ENCODE results near the gene FAM170B. TPM values are rescaled to one million over a fixed set of nuclear protein-coding genes. Genes with fewer than 3 reads are reported as not detected.

FAM170B gene
- total RNA-seq, 4 donors from 2014 or later: not detected

DNA sequence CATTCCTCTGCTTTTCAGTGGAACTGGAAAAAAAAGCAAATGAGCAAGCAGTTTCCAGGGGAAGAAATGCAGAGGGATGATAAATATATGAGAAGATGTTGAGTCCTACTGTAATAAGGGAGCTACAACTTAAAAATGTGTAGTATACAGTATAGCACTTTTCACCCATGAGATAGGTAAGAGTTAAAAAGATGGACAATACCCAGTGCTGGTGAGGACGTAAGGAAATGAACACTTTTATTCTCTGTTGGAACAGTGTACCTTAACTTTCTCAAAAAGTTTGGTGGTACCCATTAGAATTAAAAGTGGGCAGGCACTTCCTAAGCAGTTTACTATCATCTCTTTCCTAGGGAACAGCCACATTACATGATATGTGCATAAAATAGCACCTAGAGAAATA is 2.7 kb upstream of the FAM170B start:
- Histone ChIP-seq H3K27me3 (no peaks in the 10 kb centered on the region), H3K9me3 (no peaks in the 10 kb centered on the region), H3K4me1 (peaks cover 8 to 32% of the 10 kb centered on the region in 2 donors), H3K4me3 (replicated peaks in 1 of 3) (no peak overlapping the region), H3K36me3 (no peaks in the 10 kb centered on the region), H3K27ac (peak overlapping the region in 1 of 3 donors; percentile 30)
- 78% methylated on average over 1 of the region's 1 CpG for WGBS, 2 donors
- TF ChIP-seq, protein P1, sequence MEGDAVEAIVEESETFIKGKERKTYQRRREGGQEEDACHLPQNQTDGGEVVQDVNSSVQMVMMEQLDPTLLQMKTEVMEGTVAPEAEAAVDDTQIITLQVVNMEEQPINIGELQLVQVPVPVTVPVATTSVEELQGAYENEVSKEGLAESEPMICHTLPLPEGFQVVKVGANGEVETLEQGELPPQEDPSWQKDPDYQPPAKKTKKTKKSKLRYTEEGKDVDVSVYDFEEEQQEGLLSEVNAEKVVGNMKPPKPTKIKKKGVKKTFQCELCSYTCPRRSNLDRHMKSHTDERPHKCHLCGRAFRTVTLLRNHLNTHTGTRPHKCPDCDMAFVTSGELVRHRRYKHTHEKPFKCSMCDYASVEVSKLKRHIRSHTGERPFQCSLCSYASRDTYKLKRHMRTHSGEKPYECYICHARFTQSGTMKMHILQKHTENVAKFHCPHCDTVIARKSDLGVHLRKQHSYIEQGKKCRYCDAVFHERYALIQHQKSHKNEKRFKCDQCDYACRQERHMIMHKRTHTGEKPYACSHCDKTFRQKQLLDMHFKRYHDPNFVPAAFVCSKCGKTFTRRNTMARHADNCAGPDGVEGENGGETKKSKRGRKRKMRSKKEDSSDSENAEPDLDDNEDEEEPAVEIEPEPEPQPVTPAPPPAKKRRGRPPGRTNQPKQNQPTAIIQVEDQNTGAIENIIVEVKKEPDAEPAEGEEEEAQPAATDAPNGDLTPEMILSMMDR (IDR thresholded peaks at IDR 0.05): no peak
- TF ChIP-seq POLR2A (IDR thresholded peaks at IDR 0.05): no peak
- DNase-seq: no peak
- intact Hi-C loops (cut with DNase I): no loop called here

DNA sequence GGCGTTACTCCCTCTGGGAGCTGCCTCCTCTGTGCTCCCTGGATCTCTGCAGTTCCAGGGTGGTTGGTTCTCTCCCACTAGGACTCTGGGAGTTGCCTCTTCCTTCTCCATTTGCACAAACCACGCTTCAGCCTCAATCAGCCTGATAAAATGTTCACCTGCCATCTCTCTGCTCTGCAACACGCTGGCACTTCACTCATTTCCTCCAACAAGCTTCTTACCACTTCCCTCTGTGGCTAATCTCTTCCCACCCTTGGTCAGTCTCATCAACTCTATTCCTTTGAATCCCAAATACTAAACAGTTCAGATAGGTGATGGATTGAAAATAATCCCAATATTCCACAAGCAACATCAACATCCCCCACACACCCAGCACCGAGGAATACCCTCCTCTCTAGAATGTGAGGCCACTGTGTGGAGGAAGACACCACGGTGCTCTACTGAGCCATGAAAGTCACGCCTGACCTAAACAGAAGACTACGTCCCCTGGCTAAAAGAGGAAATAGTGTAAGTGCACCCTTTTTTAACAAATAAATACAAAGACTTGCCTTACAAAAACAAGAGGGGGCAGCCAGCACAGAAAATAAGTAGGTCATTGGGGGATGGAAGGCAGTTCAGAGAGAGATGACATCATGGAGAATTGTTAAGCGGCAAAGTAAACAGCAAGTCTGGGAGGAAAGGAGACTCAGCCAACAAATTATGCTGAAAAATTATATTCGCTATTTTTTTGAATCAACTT is 1.9 kb upstream of the FAM170B start:
- Histone ChIP-seq H3K4me1 (peaks cover 8 to 31% of the 10 kb centered on the region in 2 donors), H3K36me3 (no peaks in the 10 kb centered on the region), H3K9me3 (no peaks in the 10 kb centered on the region), H3K4me3 (replicated peaks in 1 of 3) (no peak overlapping the region), H3K27ac (peak overlapping the region in 2 of 3 donors; percentile 18 to 58), H3K27me3 (no peaks in the 10 kb centered on the region)
- WGBS, 2 donors: 47 to 50% methylated on average over 9 of the region's 9 CpGs
- no peak for TF ChIP-seq POLR2A (IDR thresholded peaks at IDR 0.05)
- TF ChIP-seq, protein P1 (IDR thresholded peaks at IDR 0.05): peak in 2 of 6 experiments; percentile 18 to 27
- peak; percentile 28 to 34 for DNase-seq
- intact Hi-C loops (cut with DNase I): no loop called here

DNA sequence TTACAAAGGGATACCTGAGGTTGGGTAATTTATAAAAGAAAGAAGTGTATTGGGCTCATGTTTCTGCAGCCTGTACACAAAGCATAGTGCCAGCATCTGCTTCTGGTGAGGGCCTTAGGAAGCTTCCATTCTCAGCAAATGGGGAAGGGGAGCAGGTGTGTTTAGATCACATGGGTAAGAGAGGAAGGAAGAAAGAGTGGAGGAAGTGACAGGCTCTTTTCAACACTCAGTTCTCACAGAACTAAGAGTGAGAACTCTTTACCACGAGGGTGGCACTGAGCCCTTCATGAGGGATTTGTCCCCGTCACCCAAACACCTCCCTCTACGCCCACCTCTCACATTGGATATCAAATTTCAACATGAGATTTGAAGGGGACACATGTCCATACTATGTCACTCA is 506 bp upstream of the FAM170B start:
- H3K4me1 ChIP-seq: peaks cover 7 to 17% of the 10 kb centered on the region in 2 donors
- no peak overlapping the region for H3K27ac ChIP-seq
- 71 to 79% methylated on average over 3 of the region's 3 CpGs for WGBS, 2 donors
- no peaks in the 10 kb centered on the region for H3K27me3 ChIP-seq
- DNase-seq: no peak
- no peak for TF ChIP-seq POLR2A (IDR thresholded peaks at IDR 0.05)
- TF ChIP-seq, protein P1 (IDR thresholded peaks at IDR 0.05): no peak
- H3K36me3 ChIP-seq: no peaks in the 10 kb centered on the region
- intact Hi-C loops (cut with DNase I): no loop called here
- H3K9me3 ChIP-seq: no peaks in the 10 kb centered on the region
- no peak overlapping the region for H3K4me3 ChIP-seq (replicated peaks in 1 of 3)

DNA sequence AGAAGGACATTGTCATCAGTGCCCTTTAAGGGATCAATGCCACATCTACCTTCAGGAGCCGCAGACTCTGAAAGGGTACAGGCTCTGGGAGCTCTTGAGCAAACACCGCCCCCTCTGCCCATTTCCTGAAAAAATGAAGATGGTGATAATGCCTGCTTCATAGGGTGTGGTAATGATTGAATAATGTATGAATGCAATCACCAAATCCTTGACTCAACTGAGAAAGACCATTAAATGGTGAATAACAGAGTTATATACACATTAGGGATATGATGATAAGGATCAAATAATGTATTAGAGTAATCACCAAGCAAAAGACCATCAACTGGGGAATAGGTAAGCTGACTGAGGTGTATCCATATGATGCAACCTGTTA is 1.5 kb downstream of the FAM170B start:
- Histone ChIP-seq H3K9me3 (no peaks in the 10 kb centered on the region), H3K27ac (no peak overlapping the region), H3K36me3 (no peaks in the 10 kb centered on the region), H3K27me3 (no peaks in the 10 kb centered on the region), H3K4me3 (replicated peaks in 1 of 3) (no peak overlapping the region), H3K4me1 (peaks cover 5 to 9% of the 10 kb centered on the region in 2 donors)
- TF ChIP-seq, protein P1 (IDR thresholded peaks at IDR 0.05): no peak
- TF ChIP-seq POLR2A (IDR thresholded peaks at IDR 0.05): no peak
- intact Hi-C loops (cut with DNase I): no loop called here
- DNase-seq: no peak
- WGBS, 2 donors: 91 to 100% methylated on average over 2 of the region's 2 CpGs

DNA sequence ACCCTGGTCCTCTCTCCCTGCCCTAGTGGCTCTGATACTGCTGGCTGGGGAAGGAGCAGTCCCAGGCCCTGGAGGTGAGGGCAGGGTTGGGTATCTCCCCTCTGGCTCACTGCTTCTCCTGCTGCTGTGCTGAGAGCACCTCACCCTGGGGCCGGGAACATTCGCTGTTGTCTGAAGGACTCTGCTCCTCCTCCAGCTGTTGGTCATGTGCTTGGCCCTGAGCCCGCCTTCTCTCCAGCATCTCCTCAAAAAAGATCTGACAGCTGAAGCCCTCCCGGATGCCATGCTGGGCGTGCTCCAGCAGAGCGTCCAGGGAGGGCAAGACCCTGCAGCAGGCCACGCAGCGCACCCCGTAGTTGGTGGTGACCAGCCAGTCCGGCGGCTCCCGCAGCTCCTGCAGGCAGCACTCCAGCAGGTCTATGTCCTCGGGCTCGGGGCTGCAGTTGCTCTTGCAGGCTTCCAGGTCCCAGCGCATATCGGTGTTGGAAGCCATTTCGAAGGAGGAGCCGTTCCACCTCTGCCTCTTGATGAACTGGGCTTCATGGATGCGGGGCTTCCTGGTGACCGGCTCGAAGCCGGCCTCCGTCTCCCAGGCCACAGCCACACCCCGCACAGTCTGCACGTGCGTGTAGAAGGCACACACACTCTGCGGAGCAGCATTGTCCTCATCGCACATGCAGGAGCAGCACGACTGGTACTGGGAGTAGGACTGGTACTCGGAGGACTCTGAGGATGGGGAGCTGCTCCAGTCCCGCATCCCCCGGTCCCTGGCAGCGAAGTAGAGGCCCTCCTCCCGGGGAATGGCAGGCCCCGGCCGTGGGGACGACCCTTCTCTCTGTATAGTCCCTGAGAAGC is 2.1 kb downstream of the FAM170B start:
- Histone ChIP-seq H3K27me3 (no peaks in the 10 kb centered on the region), H3K36me3 (no peaks in the 10 kb centered on the region), H3K4me3 (replicated peaks in 1 of 3) (no peak overlapping the region), H3K4me1 (peaks cover 5 to 9% of the 10 kb centered on the region in 2 donors), H3K27ac (no peak overlapping the region), H3K9me3 (no peaks in the 10 kb centered on the region)
- 91 to 93% methylated on average over 22 of the region's 37 CpGs for WGBS, 2 donors
- intact Hi-C loops (cut with DNase I): no loop called here
- TF ChIP-seq, protein P1 (IDR thresholded peaks at IDR 0.05): no peak
- TF ChIP-seq POLR2A (IDR thresholded peaks at IDR 0.05): no peak
- no peak for DNase-seq
